Retinal pigment epithelial cell (primary cell): Measurements from ENCODE around the gene GABBR2.

ENCODE experiments used
- DNase-seq: peaks from one replicate; pipeline ENCODE4 v3.0.0-alpha.2; 2010; ENCODE audit warnings: low read depth
- H3K4me3 ChIP-seq: 2 replicates; pipeline ENCODE4 v1.5.1; 2011; ENCODE audit warnings: mild to moderate bottlenecking, low read length, control low read depth, moderate library complexity
- CTCF ChIP-seq: conservative IDR thresholded peaks from 2 replicates; pipeline ENCODE4 v1.5.1; 2011; ENCODE audit warnings: low read depth, low read length, control low read depth, inconsistent platforms

GABBR2 gene

GRCh38 chr9:98732801-98733200, 24.1 kb upstream of the GABBR2 start:
- H3K4me3 ChIP-seq: no peak overlapping the region
- DNase-seq: no peak
- no peak for TF ChIP-seq CTCF

- DNase-seq: no peak
- no peak for TF ChIP-seq CTCF
- no peak overlapping the region for H3K4me3 ChIP-seq
Measured at GRCh38 chr9:98732091-98732490, 23.4 kb upstream of the GABBR2 start.

- no peak overlapping the region for H3K4me3 ChIP-seq
- TF ChIP-seq CTCF: no peak
- DNase-seq: no peak
Measured at GRCh38 chr9:98730871-98731270, 22.1 kb upstream of the GABBR2 start.

GRCh38 chr9:98728500-98728899, 19.8 kb upstream of the GABBR2 start:
- H3K4me3 ChIP-seq: no peak overlapping the region
- no peak for DNase-seq
- no peak for TF ChIP-seq CTCF

- DNase-seq: no peak
- H3K4me3 ChIP-seq: no peak overlapping the region
- no peak for TF ChIP-seq CTCF
Measured at GRCh38 chr9:98727428-98727827, 18.7 kb upstream of the GABBR2 start.

- DNase-seq: no peak
- H3K4me3 ChIP-seq: no peak overlapping the region
- TF ChIP-seq CTCF: no peak
Measured at GRCh38 chr9:98726735-98727134, 18.0 kb upstream of the GABBR2 start.

- H3K4me3 ChIP-seq: no peak overlapping the region
- no peak for TF ChIP-seq CTCF
- no peak for DNase-seq
Measured at GRCh38 chr9:98724810-98725530, 16.2 kb upstream of the GABBR2 start.
